ENCODE measurements around the gene PYM1. TPM values are rescaled to one million over a fixed set of nuclear protein-coding genes. Genes with fewer than 3 reads are reported as not detected.

The PYM1 gene
- total RNA-seq, 2 donors from 2014 or later, result 17.6 to 20.6 TPM

DNA sequence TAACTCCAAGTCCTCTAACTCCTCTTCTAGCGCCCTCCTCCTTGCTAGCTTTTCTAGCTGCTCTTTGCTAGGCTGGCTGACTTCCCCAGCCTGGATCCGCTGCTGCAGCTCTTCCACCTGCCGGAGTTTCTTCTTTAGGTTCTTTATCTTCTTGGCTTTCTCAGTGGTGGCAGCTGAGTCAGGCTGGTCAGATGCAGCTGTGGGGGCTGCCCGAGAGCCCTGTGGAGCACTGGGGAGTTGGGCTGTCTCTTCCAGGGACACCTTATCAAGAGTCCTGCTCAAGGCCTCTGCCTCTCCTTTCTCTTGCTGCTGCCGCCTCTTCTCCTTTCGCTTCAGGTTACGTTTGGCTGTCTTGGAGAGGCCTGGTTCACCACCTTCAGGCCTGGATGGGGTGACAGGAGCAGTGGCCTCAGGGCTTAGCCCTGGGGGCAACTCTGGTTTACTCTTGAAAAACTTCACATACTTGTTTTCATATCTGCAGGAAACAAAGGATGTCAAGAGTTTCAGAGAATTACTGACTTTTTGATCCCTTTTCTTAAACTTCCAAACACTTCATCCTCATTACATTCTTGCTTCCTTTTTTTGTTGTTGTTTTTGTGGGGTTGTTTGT, 25.7 kb downstream of the PYM1 start:
- H3K27ac ChIP-seq, result no peak overlapping the region
- TF ChIP-seq, protein P1, sequence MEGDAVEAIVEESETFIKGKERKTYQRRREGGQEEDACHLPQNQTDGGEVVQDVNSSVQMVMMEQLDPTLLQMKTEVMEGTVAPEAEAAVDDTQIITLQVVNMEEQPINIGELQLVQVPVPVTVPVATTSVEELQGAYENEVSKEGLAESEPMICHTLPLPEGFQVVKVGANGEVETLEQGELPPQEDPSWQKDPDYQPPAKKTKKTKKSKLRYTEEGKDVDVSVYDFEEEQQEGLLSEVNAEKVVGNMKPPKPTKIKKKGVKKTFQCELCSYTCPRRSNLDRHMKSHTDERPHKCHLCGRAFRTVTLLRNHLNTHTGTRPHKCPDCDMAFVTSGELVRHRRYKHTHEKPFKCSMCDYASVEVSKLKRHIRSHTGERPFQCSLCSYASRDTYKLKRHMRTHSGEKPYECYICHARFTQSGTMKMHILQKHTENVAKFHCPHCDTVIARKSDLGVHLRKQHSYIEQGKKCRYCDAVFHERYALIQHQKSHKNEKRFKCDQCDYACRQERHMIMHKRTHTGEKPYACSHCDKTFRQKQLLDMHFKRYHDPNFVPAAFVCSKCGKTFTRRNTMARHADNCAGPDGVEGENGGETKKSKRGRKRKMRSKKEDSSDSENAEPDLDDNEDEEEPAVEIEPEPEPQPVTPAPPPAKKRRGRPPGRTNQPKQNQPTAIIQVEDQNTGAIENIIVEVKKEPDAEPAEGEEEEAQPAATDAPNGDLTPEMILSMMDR (IDR thresholded peaks at IDR 0.05), result no peak
- peaks cover 8% of the 10 kb centered on the region for H3K36me3 ChIP-seq
- H3K27me3 ChIP-seq, result no peaks in the 10 kb centered on the region
- H3K4me1 ChIP-seq, result no peaks in the 10 kb centered on the region
- DNase-seq (ENCODE audit: low spot score), result no peak
- no peaks in the 10 kb centered on the region for H3K9me3 ChIP-seq
- no peak overlapping the region for H3K4me3 ChIP-seq

DNA sequence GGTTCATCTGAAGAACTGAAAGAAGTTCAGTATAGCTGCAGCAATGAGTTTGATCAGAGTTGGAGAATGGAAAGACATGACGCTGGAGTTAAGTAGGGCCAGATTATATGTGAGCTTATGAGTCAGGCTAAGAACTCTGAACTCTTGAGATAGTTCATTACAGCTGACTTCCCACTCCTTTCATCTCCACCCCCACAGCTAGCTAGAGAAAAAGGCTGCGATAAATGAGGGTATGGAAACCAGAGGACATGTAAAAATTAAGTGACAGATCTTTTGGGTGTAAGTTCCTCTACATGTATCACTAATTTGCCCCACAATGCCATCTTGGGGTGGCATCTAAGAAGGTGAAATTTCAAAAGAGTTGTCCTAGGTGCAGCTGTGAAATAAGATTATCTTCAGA, 28.6 kb downstream of the PYM1 start:
- Histone ChIP-seq H3K36me3 (peaks cover 8% of the 10 kb centered on the region), H3K9me3 (no peaks in the 10 kb centered on the region), H3K27ac (no peak overlapping the region), H3K27me3 (no peaks in the 10 kb centered on the region), H3K4me1 (no peaks in the 10 kb centered on the region), H3K4me3 (no peak overlapping the region)
- TF ChIP-seq, protein P1 (IDR thresholded peaks at IDR 0.05), result no peak
- no peak for DNase-seq (ENCODE audit: low spot score)

DNA sequence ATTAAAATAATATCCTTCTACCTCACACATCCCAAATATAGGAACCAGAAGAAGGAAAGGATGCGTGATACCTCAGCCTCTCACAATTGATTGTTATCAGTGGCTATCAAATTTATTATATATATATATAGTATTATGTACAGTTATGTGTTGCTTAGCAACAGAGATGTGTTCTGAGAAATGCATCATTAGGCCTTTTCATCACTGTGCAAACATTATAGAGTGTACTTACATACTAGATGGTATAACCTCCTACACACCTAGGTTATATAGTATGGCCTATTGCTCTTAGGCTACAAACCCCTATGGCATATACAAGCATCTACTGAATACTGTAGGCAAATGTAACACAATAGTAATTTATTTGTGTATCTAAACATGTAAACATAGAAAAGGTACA, 34.0 kb downstream of the PYM1 start:
- Histone ChIP-seq H3K4me3 (no peak overlapping the region), H3K9me3 (no peaks in the 10 kb centered on the region), H3K27ac (no peak overlapping the region), H3K36me3 (no peaks in the 10 kb centered on the region), H3K27me3 (no peaks in the 10 kb centered on the region), H3K4me1 (no peaks in the 10 kb centered on the region)
- DNase-seq (ENCODE audit: low spot score), result no peak
- TF ChIP-seq, protein P1 (IDR thresholded peaks at IDR 0.05), result no peak

DNA sequence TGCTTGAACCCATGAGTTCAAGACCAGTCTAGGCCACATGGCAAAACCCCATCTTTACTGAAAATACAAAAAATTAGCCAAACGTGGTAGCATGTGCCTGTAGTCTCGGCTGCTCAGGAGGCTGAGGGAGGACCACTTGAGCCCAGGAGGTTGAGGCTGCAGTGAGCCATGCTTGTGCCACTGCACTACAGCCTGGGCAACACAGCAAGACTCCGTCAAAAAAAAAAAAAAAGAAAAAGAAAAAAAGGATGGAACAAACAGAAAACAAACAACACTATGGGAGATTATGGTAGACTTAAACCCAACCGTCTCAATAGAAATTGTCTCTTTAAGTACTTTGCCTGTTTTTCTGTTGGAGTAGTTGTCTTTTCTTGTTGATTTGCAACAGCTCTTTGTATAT, 36.4 kb downstream of the PYM1 start:
- no peak overlapping the region for H3K27ac ChIP-seq
- no peaks in the 10 kb centered on the region for H3K9me3 ChIP-seq
- H3K27me3 ChIP-seq, result no peaks in the 10 kb centered on the region
- H3K4me3 ChIP-seq, result no peak overlapping the region
- TF ChIP-seq, protein P1 (IDR thresholded peaks at IDR 0.05), result no peak
- H3K36me3 ChIP-seq, result no peaks in the 10 kb centered on the region
- no peak for DNase-seq (ENCODE audit: low spot score)
- no peaks in the 10 kb centered on the region for H3K4me1 ChIP-seq

DNA sequence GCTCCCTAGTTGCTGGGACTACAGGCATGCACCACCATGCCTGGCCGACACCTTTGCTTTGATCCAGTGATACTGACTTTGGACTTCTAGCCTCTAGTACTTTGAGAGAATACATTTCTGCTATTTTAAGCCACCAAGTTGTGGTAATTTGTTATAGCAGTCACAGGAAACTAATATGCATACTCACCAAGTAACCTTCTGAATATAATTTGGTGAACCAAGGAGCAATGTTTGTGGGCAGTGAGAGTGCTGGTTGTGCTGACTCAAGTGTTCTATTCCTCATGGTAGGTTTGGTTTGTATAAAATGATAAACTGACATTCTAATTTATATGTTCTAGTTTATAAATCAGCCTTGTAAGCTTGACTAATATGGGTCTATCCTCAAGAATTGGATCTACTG, 42.6 kb downstream of the PYM1 start:
- no peak overlapping the region for H3K4me3 ChIP-seq
- no peaks in the 10 kb centered on the region for H3K36me3 ChIP-seq
- no peaks in the 10 kb centered on the region for H3K27me3 ChIP-seq
- no peak overlapping the region for H3K27ac ChIP-seq
- DNase-seq (ENCODE audit: low spot score), result no peak
- no peaks in the 10 kb centered on the region for H3K4me1 ChIP-seq
- TF ChIP-seq, protein P1 (IDR thresholded peaks at IDR 0.05), result no peak
- no peaks in the 10 kb centered on the region for H3K9me3 ChIP-seq

DNA sequence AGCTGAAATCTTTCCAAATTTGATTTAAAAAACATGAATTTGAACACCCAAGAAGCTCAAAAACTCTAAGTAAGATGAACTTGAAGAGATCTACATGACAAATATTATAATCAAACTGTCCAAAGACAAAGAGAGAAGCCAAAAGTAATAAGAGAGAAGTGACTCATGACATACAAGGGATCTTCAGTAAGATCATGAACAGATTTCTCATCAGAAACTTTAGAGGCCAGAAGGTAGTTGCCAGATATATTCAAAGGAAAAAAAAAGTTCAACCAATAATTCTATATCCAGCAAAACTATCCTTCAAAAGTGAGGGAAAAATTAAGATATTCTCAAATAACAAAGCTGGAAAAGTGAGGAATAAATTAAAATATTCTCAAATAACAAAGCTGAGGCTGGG, 49.9 kb downstream of the PYM1 start:
- Histone ChIP-seq H3K27ac (no peak overlapping the region), H3K4me1 (no peaks in the 10 kb centered on the region), H3K27me3 (no peaks in the 10 kb centered on the region), H3K9me3 (peaks cover 0 to 6% of the 10 kb centered on the region in 2 donors), H3K36me3 (no peaks in the 10 kb centered on the region), H3K4me3 (no peak overlapping the region)
- TF ChIP-seq, protein P1 (IDR thresholded peaks at IDR 0.05), result no peak
- no peak for DNase-seq (ENCODE audit: low spot score)

Measured in right atrium auricular region (tissue), 2 donors.